ENCODE measurements around the gene MYO7A.

- TF ChIP-seq, protein P1, sequence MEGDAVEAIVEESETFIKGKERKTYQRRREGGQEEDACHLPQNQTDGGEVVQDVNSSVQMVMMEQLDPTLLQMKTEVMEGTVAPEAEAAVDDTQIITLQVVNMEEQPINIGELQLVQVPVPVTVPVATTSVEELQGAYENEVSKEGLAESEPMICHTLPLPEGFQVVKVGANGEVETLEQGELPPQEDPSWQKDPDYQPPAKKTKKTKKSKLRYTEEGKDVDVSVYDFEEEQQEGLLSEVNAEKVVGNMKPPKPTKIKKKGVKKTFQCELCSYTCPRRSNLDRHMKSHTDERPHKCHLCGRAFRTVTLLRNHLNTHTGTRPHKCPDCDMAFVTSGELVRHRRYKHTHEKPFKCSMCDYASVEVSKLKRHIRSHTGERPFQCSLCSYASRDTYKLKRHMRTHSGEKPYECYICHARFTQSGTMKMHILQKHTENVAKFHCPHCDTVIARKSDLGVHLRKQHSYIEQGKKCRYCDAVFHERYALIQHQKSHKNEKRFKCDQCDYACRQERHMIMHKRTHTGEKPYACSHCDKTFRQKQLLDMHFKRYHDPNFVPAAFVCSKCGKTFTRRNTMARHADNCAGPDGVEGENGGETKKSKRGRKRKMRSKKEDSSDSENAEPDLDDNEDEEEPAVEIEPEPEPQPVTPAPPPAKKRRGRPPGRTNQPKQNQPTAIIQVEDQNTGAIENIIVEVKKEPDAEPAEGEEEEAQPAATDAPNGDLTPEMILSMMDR (IDR thresholded peaks at IDR 0.05): no peak
- TF ChIP-seq EZH2phosphoT487 (IDR thresholded peaks at IDR 0.05): no peak
Observed at GRCh38 chr11:77217156-77217555, 89.1 kb downstream of the MYO7A start.
